Hepatocyte (in vitro differentiated cells): ENCODE results near the gene SEC61A2. TPM values are rescaled to one million over a fixed set of nuclear protein-coding genes. Genes with fewer than 3 reads are reported as not detected.

ENCODE experiments used
- DNase-seq: peaks from one replicate; pipeline ENCODE4 v3.0.0-alpha.2; 2016; ENCODE audit warnings: low spot score
- H2AFZ ChIP-seq: fragments of 200-600 bp; sonication (generic); 2 replicates; pipeline ENCODE4 v1.6.0; 2016; ENCODE audit warnings: antibody characterized with exemption, mild to moderate bottlenecking
- H3K27ac ChIP-seq: fragments of 200-600 bp; sonication (generic); 2 replicates; pipeline ENCODE4 v1.5.1; 2016; ENCODE audit warnings: mild to moderate bottlenecking
- H3K27me3 ChIP-seq: fragments of 200-600 bp; sonication (generic); 2 replicates; pipeline ENCODE4 v1.6.1; 2016
- H3K36me3 ChIP-seq: fragments of 200-600 bp; sonication (generic); replicated peaks from 2 replicates; pipeline ENCODE4 v1.5.1; 2016; ENCODE audit warnings: low read depth; ENCODE audit not compliant: insufficient read depth
- H3K4me1 ChIP-seq: fragments of 200-600 bp; sonication (generic); 2 replicates; pipeline ENCODE4 v1.5.1; 2016; ENCODE audit warnings: mild to moderate bottlenecking, moderate library complexity; ENCODE audit not compliant: insufficient read depth
- H3K4me2 ChIP-seq: fragments of 200-600 bp; sonication (generic); 2 replicates; pipeline ENCODE4 v1.6.0; 2016
- H3K4me3 ChIP-seq: fragments of 200-600 bp; sonication (generic); 2 replicates; pipeline ENCODE4 v1.5.1; 2016; ENCODE audit warnings: mild to moderate bottlenecking
- H3K79me2 ChIP-seq: fragments of 200-600 bp; sonication (generic); 2 replicates; pipeline ENCODE4 v1.6.0; 2017; ENCODE audit warnings: mild to moderate bottlenecking
- H3K9me2 ChIP-seq: fragments of 200-600 bp; sonication (generic); replicated peaks from 2 replicates; pipeline ENCODE4 v1.6.0; 2017; ENCODE audit warnings: mild to moderate bottlenecking; ENCODE audit not compliant: insufficient read depth
- H3K9me3 ChIP-seq: fragments of 200-600 bp; sonication (generic); 2 replicates; pipeline ENCODE4 v1.5.1; 2016; ENCODE audit warnings: low read depth, mild to moderate bottlenecking
- H4K20me1 ChIP-seq: fragments of 200-600 bp; sonication (generic); 2 replicates; pipeline ENCODE4 v1.6.0; 2016; ENCODE audit warnings: mild to moderate bottlenecking; ENCODE audit not compliant: insufficient read depth, poor library complexity, severe bottlenecking
- CTCF ChIP-seq: fragments of 200-600 bp; sonication (generic); IDR thresholded peaks from 2 replicates; pipeline ENCODE4 v1.5.1; 2016; ENCODE audit warnings: antibody characterized with exemption, mild to moderate bottlenecking; ENCODE audit not compliant: poor library complexity
- EZH2 ChIP-seq: fragments of 200-600 bp; sonication (generic); IDR thresholded peaks from 2 replicates; pipeline ENCODE4 v1.6.1; 2016; ENCODE audit warnings: antibody characterized with exemption, mild to moderate bottlenecking, borderline replicate concordance
- EZH2phosphoT487 ChIP-seq: fragments of 200-600 bp; sonication (generic); IDR thresholded peaks from one replicate; pipeline ENCODE4 v1.6.1; 2018; ENCODE audit warnings: antibody characterized with exemption, mild to moderate bottlenecking, low read depth, moderate library complexity; ENCODE audit not compliant: unreplicated experiment, severe bottlenecking
- WGBS: methylation state at CpG from one replicate; pipeline ENCODE4 v1.1.6; 2016; ENCODE audit warnings: low lambda C conversion rate; ENCODE audit errors: missing lambda C conversion rate; 5-methylcytosine and 5-hydroxymethylcytosine counted together
- polyA plus RNA-seq: library from polyadenylated mRNA; unstranded; fragments of >200 nt; fragmentation: Nextera tagmentation; extraction: Ambion mirVana; gene quantifications from 2 replicates; pipeline ENCODE4 v1.2.1, GENCODE V29; 2016
- total RNA-seq: library from RNA; depleted of rRNA; stranded (reverse); fragments of >200 nt; gene quantifications from 2 replicates; pipeline ENCODE4 v1.2.3, GENCODE V29; 2014

SEC61A2 gene
- total and polyA plus RNA-seq, 2 experiments from 2014 or later = 12.2 to 13.7 TPM

GRCh38 chr10:12180221-12180974, 50.9 kb downstream of the SEC61A2 start:
- TF ChIP-seq EZH2 (no peak), EZH2phosphoT487 (no peak), CTCF (no peak)
- Histone ChIP-seq H4K20me1 (no peaks in the 10 kb centered on the region), H3K79me2 (no peaks in the 10 kb centered on the region), H3K4me1 (no peaks in the 10 kb centered on the region), H2AFZ (no peak overlapping the region), H3K27ac (no peak overlapping the region), H3K4me2 (no peak overlapping the region), H3K36me3 (no peaks in the 10 kb centered on the region), H3K4me3 (no peak overlapping the region), H3K9me3 (no peaks in the 10 kb centered on the region), H3K9me2 (no peaks in the 10 kb centered on the region), H3K27me3 (no peaks in the 10 kb centered on the region)
- WGBS = 64% methylated on average over 9 of the region's 9 CpGs
- DNase-seq = peak; percentile 5

GRCh38 chr10:12181065-12181775, 51.7 kb downstream of the SEC61A2 start:
- Histone ChIP-seq H3K4me3 (no peak overlapping the region), H3K9me3 (no peaks in the 10 kb centered on the region), H3K9me2 (no peaks in the 10 kb centered on the region), H4K20me1 (no peaks in the 10 kb centered on the region), H3K27me3 (no peaks in the 10 kb centered on the region), H3K4me1 (no peaks in the 10 kb centered on the region), H3K79me2 (no peaks in the 10 kb centered on the region), H3K4me2 (no peak overlapping the region), H3K27ac (no peak overlapping the region), H3K36me3 (no peaks in the 10 kb centered on the region), H2AFZ (no peak overlapping the region)
- TF ChIP-seq EZH2phosphoT487 = no peak
- TF ChIP-seq EZH2 = no peak
- no peak for TF ChIP-seq CTCF
- WGBS = 94% methylated on average over 13 of the region's 13 CpGs
- DNase-seq = no peak

GRCh38 chr10:12184165-12184564, 54.7 kb downstream of the SEC61A2 start:
- Histone ChIP-seq H3K27ac (no peak overlapping the region), H3K4me2 (no peak overlapping the region), H3K27me3 (no peaks in the 10 kb centered on the region), H3K4me1 (no peaks in the 10 kb centered on the region), H3K9me3 (no peaks in the 10 kb centered on the region), H3K36me3 (no peaks in the 10 kb centered on the region), H2AFZ (no peak overlapping the region), H3K9me2 (no peaks in the 10 kb centered on the region), H3K79me2 (peaks cover 17% of the 10 kb centered on the region), H3K4me3 (no peak overlapping the region), H4K20me1 (no peaks in the 10 kb centered on the region)
- 97% methylated on average over 7 of the region's 7 CpGs for WGBS
- DNase-seq = no peak
- TF ChIP-seq EZH2 (no peak), CTCF (no peak), EZH2phosphoT487 (no peak)
